SKM-1 treated with dmso at 0.1 percent for 144 hours (cell line): ENCODE results near the gene LPO.

Source experiments
- DNase-seq: peaks from one replicate; lab custom pipeline; 2025; ENCODE audit not compliant: unreplicated experiment; lab: John Stamatoyannopoulos, UW

The LPO gene

GRCh38 chr17:58302919-58303585 is 64.7 kb downstream of the LPO start:
- no peak for DNase-seq

- peak; percentile 68 for DNase-seq
Measured at GRCh38 chr17:58303971-58304749, 65.8 kb downstream of the LPO start.

GRCh38 chr17:58304750-58305486 is 66.5 kb downstream of the LPO start:
- no peak for DNase-seq

- DNase-seq, result no peak
Measured at GRCh38 chr17:58305626-58306025, 67.2 kb downstream of the LPO start.

GRCh38 chr17:58306131-58306951 is 68.0 kb downstream of the LPO start:
- DNase-seq, result no peak

DNA sequence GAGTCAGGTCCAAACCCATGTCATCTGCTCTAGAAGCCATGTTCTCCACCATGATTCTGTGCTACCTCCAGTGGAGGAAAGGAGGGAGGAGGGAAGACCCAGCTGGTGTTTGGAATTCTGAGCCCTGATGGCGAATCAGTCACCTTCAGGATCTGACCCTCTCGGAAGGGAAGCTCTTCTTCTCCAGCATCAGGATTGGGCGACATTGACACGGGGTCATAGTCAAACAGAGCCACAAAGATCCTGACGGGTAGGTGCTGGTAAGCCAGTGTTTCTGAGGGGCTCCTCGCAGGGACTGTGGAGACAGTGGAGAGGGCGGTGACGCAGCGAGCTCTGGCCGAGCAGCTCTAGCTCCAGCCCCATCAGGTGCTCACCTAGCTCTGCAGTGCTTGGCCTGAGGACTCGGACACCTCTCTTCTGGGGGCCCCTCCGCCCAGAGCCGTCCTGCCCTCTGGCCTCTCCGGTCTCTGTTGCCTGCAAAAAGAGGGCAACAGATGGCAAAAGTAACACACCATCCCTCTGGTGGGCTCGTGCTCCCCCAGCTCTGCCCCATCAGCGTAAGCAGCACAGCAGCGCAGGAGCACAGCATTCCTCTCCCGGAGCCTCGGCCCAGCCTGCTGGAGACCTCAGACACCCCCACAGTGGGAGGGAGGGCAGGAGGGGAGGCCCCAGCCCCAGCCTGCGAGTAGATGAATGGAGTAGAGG is 69.2 kb downstream of the LPO start:
- DNase-seq, result no peak

DNA sequence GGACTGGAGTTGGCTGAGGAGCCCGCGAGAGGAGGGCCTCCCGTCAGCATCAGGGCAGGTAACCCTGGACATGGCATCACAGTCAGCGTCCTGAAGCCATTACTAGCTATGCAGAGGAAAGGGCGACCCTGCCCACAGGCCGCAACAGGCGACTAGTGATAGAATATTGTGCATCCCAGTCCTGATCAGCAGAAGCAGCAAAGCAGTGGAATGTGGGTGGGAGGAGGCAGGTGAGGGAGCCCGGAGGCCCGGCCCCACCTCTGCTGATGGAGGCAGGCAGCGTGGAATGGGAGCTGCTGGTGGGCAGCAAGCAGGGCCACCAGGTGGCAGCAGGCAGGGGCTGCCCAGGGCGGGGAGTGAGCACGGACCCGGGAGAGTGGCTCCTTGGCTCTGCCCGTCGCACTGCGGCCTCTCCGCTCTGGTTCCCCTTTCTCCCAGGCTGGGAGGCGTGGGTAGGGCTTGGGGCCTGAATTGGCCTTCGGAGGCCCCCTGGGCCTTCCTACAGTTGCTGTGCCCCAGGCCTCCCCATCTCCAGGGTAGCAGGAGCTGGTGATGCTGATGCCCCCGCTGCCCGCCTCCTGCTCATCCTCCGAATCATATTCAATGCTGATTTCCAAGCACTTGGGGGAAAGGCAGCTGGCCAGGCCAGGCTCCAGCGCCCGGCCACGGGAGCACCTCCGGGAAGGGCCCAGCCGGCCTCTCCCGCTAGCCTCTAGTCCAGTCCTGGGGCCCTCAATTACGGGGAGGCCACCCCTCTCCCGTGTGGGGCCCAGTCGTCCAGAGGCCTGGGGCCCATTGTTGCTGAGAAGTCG is 70.0 kb downstream of the LPO start:
- no peak for DNase-seq

GRCh38 chr17:58308985-58309917 is 70.9 kb downstream of the LPO start:
- no peak for DNase-seq

DNA sequence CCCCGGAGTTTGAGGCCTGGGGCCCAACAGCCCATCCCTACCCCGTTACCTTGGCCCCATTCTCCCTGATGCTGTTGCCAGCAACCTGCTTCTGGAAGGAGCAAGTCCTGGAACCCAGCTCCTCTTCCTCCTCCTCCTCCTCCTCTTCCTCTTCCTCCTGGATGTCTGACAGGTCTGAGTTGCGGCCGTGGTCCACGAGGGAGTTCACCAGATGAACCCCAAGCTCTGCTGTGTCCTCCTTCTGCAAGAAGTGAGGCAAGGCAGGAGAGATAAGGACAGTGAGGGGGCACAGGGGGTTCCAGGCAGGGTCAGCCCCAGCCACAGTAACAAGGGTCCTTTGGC is 71.5 kb downstream of the LPO start:
- DNase-seq, result no peak

DNA sequence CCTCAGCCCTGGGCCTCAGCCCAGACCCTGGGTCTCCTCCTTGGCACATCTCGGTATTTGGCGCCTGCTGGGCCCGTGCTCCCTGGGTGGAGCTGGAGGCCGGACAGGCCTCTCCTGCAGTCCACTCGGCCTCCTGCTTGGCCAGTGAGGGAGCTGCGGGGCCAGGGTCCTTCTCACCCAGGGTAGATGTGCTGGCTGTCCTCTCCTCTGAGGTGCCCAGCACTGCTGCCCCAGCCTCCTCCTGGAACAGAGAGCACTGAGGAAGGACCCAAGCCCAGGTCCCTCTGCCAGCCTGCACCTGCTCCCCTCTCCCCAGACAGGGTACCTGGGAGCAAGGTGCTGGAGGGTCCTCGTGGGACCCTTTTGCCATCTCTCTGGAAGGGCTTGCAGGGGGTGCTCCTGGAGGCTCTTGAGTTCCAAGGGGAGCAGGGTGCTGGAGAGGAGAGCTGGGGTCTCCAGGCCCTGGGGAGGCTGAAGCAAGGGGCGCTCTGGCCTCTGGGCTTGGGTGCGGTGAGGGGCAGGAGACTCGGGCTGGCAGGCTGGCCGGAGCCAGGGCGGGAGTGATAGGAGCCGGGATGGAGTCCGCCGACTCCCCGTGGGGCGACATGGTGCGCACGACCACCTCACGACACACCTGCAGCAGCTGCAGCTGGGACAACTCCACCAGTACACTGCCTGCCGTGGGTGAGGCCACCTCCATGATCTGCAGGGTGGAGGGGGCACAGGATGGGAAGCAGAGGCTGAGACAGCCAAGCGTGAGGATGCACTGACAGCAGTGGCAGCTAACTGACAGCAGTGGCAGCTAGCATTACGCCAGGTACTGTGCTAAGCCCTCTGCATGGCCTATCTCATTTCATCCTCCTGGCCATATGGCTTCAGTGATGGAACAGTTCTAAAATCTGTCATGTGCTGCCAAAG is 72.4 kb downstream of the LPO start:
- DNase-seq, result no peak

DNA sequence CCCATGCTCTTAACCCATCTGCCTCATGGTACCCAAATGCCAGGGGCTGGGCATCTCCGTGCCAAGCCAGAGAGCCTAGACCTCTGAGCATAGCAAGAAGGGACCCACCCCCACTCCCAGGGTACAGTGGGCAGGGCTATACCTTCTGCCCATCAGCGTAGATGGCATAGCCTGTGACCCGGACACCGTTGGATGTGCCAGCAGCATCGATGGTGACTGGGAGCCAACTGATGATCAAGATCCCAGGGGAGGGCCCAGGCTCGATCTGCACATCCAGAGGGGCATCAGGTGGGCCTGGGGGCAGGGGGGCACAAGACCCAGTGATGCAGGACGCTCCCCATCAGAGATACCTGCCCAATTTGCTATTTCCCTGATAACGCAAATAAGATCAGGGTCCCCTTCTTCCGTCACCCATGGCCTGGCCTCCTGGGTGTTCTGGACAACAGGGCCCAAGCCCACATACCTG is 73.1 kb downstream of the LPO start:
- no peak for DNase-seq

GRCh38 chr17:58312021-58312630 is 73.7 kb downstream of the LPO start:
- no peak for DNase-seq

DNA sequence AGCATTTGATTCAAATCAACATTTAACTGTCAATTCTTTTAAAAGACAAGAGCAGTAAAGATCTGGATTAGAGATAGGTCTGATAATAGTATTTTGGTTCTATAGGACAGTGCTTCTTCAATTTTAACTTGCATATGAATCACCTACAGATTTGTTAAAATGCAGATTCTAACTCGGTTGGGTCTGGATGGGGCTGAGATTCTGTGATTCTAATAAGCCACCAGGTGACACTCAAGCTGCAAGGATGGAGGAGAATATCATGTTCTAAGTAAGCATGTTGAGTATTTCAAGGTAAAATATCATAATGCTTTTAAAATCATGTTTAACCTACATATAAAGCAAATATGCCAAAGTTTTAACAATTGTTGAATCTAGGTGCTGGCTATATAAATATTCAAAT is 74.4 kb downstream of the LPO start:
- no peak for DNase-seq

DNA sequence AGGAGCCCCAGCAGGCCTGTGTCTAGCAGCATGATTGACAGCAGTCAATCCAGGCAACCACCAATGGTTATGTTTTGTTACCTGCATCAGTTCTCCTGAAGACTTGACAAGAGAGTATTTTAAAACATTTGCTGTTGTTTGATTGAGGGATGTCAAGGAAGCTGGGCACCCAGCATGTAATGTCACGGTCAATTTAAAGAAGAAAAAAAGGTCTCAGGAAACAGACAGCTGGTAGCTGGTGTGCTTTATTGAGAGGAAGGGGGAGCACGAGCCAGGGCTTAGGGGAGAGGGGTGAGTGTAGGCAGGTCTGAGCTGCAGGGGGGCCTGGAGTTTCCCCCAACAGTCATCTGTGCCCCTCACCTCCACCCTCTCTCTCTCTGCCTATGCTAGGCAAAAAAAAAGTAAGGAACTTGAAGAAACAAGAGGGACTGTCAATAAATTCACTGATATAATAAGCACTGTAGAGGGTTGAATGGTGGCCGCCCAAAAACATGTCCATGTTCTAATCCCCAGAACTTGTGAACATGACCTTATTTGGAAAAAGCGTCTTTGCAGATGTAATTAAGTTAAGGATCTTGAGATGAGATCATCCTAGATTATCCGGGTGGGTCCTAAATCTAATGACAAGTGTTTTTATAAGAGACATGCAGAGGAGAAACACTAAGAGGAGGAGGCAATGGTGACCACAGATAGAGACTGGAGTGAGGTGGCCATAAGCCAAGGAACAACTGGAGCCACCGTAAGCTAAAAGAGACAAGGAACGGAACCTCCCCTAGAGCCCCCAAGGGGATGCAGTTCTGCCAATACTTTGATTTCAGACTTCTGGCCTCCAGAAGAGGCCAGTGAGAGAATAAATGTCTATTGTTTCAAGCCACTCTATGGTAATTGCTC is 75.7 kb downstream of the LPO start:
- no peak for DNase-seq

- no peak for DNase-seq
Measured at GRCh38 chr17:58314706-58315015, 76.3 kb downstream of the LPO start.

DNA sequence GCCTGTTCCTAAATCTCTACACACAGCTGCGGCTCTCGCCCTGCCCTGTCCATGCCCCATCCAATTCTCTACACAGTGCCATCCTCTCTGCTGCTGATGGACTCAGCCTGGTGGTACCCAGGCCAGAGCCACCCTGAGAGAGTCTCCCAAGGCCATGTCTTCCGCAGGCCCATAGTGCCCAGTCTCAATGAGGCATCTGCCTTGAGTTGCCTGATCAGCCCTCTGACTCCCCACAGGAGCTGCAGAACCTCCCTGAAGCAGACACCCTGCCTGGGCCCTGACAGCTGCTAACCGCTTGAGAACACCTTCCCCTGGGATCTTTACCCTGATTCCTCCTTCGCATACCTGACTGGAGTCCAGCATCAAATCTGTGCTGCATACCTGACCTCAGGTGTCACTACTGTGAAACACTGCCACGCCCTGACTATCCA is 76.9 kb downstream of the LPO start:
- DNase-seq, result no peak
